Subcutaneous adipose tissue (tissue), 4 donors: ENCODE results near the gene CDH23. TPM values are rescaled to one million over a fixed set of nuclear protein-coding genes. Genes with fewer than 3 reads are reported as not detected.

Experiments used
- total RNA-seq, 4 donors: library from RNA; depleted of rRNA; stranded (reverse); fragments of >200 nt; gene quantifications; one replicate each; pipeline ENCODE4 v1.1.0, GENCODE V29; 2016
- TF ChIP-seq, protein P1 (sequence below): fragments of 450-650 bp; IDR thresholded peaks from one replicate; pipeline ENCODE4 v1.5.1; 2016; ENCODE audit warnings: low read depth, mild to moderate bottlenecking, control low read depth, antibody characterized with exemption, moderate library complexity

The CDH23 gene
- total RNA-seq, 4 donors from 2014 or later: 14.3 to 74.8 (median 24.1) TPM

DNA sequence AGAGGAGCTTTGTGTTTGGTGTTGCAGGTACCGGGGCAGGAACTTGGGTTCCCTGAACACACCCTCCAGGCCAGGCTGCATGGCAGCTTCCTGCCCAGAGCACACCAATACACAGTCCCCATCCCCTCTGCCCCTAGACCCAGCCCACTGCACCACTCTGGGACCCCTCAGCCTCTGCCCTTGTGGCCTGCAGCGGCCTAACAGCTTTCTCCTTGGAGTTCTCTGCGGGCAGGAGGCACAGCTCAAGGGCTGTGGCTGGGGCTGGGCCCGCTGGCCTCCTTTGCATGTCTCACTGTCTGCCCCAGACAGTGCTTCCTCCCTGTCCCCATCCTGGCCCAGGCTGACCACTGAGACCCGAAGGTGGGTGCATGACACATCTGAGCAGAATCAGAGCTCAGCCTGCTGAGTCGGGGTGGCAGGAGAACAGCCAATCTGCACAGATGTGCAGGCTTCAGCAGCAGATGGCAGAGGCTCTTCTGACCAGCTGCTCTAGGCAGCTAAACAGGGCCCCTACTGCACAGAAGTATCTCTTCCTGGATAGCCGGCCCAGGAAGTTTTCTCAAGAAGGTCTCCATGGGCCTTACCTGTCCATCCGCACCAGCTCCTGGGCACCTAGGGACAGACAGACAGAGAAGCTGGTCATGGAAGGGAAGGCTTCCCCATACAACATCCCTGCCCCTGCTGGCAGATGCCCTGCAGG lies 355.8 kb downstream of the CDH23 start:
- TF ChIP-seq, protein P1, sequence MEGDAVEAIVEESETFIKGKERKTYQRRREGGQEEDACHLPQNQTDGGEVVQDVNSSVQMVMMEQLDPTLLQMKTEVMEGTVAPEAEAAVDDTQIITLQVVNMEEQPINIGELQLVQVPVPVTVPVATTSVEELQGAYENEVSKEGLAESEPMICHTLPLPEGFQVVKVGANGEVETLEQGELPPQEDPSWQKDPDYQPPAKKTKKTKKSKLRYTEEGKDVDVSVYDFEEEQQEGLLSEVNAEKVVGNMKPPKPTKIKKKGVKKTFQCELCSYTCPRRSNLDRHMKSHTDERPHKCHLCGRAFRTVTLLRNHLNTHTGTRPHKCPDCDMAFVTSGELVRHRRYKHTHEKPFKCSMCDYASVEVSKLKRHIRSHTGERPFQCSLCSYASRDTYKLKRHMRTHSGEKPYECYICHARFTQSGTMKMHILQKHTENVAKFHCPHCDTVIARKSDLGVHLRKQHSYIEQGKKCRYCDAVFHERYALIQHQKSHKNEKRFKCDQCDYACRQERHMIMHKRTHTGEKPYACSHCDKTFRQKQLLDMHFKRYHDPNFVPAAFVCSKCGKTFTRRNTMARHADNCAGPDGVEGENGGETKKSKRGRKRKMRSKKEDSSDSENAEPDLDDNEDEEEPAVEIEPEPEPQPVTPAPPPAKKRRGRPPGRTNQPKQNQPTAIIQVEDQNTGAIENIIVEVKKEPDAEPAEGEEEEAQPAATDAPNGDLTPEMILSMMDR: no peak

DNA sequence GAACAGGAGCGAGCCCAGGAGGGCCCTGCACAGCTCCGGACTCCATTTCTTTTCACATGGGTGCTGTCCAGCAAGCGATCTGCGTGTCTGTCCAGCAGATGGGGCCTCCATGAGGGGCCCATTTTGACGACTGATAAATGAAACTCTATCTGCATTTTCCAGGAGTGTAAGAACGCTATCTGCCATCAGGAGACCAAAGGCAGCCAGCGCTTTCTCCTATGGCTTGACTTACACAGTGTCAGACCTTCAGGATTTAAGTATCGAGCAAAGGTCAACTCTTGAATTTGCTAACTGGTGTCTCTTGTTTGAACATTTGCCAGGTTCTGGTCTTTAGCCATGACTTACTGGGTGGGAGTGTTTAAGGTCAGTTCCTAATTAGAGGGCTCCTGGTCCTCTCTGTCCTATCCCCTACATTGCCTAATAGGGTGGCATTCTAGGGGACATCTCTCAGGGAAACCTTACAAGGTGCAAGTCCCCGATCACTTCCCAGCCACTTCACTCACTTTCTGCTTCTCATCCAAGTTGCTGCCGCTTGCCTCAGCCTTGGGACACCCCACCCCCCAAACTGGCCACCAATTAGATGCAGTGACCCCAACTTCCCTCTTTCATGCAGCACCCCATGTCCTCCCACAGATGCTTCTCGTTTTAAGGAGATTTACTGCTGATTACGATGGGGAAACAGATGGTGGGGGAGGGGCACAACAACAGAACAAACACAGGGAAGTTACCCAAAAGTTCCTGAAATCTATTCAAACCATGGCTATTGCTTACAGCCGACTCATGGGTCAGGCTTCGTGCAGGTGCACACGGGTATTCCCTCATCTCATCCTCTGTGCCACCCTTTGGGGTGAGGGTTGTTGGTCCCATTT lies 356.6 kb downstream of the CDH23 start:
- TF ChIP-seq, protein P1: no peak

DNA sequence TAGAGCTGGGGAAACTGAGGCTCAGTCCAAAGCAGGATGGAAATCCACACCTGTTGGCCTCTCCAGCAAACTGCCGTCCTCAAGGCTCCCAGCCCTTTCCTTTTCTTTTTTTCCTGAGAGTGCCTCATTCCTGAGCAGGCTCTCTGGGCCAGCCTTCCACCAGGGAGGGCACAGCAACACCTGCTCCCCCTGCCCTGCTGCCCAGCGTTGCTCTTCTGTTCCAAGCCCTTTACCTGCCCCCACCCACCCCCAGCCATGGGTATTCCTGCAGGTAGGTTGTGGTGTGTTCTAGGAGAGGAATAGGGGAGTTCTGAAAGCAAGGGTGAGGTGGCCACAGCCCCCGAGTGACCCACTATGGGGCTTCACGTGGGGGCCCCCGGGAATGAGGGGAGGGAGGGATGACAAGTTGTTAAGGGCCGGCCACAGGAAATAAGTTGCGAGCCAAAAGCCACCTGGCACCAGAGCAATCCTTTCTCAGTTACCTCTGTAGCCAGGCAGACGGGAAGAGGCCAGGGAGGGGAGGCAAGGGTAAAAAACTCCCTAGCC lies 357.3 kb downstream of the CDH23 start:
- TF ChIP-seq, protein P1: no peak

DNA sequence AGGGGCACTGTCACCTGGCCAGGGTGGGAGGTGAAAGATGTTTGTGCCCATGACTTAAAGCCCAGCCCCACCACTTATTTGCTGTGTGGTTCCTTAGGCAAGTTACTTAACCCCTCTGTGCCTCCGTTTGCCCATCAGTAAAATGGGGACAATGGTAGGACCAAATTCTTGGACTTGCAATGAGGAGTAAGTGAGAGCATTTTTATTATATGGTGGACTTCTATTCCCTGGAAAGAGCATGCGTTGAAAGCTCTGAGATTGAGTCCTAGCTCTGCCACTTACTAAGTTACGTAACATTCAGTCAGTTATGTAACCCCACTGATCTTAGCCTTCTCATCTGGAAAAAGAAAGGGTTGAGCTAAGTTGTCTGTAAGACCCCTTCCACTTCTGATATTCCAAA lies 357.8 kb downstream of the CDH23 start:
- TF ChIP-seq, protein P1: no peak

DNA sequence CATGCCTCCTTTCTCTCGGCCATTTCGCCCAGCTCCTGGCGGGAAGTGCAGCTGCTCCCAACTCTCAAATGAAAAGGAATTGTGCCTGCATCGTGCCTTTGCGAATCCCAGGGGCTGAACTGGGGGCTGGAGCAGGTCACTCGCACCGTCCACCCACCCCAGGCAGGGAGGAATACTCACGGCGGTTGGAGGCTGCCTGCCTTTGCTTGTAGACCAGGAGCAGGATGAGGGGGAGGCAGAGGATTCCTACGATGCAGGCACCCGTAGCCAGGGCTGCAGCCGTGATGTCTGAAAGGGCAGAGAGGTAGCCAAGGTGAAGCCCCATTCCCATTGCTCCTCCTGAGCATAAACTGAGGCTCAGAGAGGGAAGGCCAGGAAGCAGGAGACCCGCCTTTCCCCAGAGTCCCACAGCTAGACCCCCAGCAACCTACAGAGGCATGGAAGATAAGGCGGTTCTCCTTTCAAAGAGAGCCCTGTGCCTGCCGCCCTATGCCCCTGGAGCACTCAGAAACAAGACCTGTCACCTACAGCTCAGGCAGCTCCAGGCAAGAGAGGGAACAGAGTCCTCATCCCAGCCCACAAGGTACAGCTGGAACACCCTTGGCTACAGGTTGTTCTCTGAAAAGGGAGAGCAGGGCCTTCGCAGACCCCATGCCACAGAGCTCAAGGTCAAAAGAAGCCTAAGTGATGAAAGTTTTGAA lies 358.6 kb downstream of the CDH23 start:
- TF ChIP-seq, protein P1: no peak

DNA sequence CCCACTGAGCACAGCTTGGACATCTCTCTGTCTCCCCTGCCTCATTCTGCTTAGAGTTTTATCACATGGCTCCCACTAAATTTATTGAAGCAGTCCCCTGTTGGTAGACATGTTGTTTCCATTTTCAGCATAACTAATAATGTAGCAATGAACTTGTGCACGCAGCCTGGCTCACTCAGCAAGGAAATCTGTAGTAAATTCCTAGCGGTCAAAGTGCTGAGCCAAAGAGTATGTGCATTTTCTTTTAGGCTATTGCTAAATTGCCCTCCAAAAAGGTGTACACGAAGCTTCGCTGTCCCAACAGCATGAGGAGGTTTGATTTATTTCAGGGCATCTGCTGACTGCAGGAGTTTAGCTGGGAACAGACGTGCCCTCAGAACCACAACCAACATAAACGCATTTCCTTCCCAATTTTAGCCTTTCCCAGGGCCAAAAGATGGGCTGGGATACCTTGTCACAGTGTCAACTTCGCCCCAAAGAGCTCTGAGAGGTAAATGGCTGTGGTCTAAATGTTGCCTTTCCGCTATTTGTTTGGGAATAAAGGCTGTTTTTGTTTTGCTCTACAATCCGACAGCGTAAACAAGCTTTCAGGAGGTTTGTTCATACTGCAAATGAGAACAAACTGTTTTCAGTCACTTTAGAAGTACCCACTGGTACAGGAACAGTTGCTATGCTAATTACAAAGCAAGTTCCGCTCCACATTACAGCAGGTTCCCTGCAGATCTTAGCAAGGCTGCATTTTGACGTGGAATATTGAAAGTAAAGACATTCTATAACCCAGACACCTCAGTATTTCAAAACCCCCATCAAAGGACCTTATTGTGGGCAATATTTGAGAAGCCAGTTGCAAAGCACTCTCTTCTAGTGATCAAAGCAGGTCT lies 359.8 kb downstream of the CDH23 start:
- TF ChIP-seq, protein P1: no peak
